Tibial artery (tissue), 4 donors: ENCODE results near the gene RAPGEF4.

ENCODE experiments used
- DNase-seq, 2 donors: peaks; one replicate each; pipeline ENCODE4 v3.0.0-alpha.2; 2019
- H3K27ac ChIP-seq, 2 donors: fragments of 200-600 bp; sonication (generic) in 1 of 2; 1 replicate in 1 of 2; 2 replicates in 1 of 2; pipeline ENCODE4 v1.5.1; 2018 to 2019; ENCODE audit warnings: mild to moderate bottlenecking in 1 of 2
- H3K27me3 ChIP-seq, 2 donors: fragments of 200-600 bp; sonication (generic) in 1 of 2; one replicate each; pipeline versions ENCODE4 v1.5.1 to v1.6.0; 2016 to 2019
- H3K36me3 ChIP-seq, 3 donors: fragments of 200-600 bp; sonication (generic) in 2 of 3; one replicate each; pipeline ENCODE4 v1.5.1; 2016 to 2019; ENCODE audit warnings: mild to moderate bottlenecking in 2 of 3
- H3K4me1 ChIP-seq, 4 donors: fragments of 200-600 bp; sonication (generic) in 2 of 4; 1 replicate in 3 of 4; 2 replicates in 1 of 4; pipeline ENCODE4 v1.5.1; 2016 to 2019
- H3K4me3 ChIP-seq, 2 donors: fragments of 200-600 bp; sonication (generic) in 1 of 2; 1 replicate in 1 of 2; 2 replicates in 1 of 2; pipeline ENCODE4 v1.5.1; 2018 to 2019; ENCODE audit warnings: mild to moderate bottlenecking in 2 of 2
- H3K9me3 ChIP-seq, 3 donors: fragments of 200-600 bp; sonication (generic) in 1 of 3; one replicate each; pipeline ENCODE4 v1.5.1; 2016 to 2019
- intact Hi-C: fragments of 100-400 bp; cut with DNase I; formaldehyde crosslinking; loops from one replicate; pipeline ENCODE4 v1.15.0; 2023; ENCODE audit warnings: low total_unique reads
- TF ChIP-seq, protein P1 (sequence below), 2 experiments: fragments of 200-600 bp in 1 of 2; fragments of 450-650 bp in 1 of 2; IDR thresholded peaks; one replicate each; pipeline ENCODE4 v1.5.1; 2017 to 2019; ENCODE audit warnings: antibody characterized with exemption in 2 of 2, mild to moderate bottlenecking in 1 of 2, moderate library complexity in 1 of 2

The RAPGEF4 gene

DNA sequence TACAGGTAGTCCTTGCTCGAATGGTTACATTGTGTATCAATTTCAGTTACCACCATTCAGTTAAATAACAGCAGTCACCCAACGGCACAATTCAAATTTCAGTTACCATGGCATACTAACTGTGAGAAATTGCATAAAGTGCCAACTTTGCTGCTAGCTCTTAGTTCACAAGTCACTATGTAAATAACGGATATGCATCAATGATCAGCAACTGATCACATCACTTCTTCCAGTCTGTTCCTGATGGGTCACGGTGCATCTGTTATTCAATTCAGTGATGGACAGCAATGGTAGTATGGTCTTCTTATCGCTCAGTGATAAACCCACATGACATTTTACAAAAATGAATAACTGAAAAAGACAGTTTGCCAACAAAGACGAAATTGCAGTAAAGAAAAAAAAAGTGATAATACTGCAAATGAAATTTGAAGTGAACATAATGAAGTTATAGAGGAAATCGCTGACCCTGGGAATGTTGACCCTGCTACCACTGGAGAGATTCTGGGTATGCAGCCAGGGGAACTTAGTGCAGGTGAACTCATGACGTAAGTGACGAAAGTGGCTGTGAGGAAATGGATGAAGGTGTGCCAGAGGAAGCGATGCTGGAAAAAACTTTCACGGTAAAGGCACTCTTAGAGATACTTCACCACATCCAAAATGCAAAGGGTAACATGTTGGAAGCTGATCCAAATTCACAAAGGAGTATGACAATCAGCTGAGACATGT is 25.9 kb upstream of the RAPGEF4 start:
- H3K4me1 ChIP-seq, result peaks cover 0 to 18% (median 0%) of the 10 kb centered on the region in 4 donors
- no peak for DNase-seq
- no peaks in the 10 kb centered on the region for H3K36me3 ChIP-seq
- intact Hi-C loops, result loop anchor here (10.0 kb wide), 1 partner anchor 245 kb away; no protein-coding TSS in a partner anchor
- no peak overlapping the region for H3K27ac ChIP-seq
- TF ChIP-seq, protein P1, sequence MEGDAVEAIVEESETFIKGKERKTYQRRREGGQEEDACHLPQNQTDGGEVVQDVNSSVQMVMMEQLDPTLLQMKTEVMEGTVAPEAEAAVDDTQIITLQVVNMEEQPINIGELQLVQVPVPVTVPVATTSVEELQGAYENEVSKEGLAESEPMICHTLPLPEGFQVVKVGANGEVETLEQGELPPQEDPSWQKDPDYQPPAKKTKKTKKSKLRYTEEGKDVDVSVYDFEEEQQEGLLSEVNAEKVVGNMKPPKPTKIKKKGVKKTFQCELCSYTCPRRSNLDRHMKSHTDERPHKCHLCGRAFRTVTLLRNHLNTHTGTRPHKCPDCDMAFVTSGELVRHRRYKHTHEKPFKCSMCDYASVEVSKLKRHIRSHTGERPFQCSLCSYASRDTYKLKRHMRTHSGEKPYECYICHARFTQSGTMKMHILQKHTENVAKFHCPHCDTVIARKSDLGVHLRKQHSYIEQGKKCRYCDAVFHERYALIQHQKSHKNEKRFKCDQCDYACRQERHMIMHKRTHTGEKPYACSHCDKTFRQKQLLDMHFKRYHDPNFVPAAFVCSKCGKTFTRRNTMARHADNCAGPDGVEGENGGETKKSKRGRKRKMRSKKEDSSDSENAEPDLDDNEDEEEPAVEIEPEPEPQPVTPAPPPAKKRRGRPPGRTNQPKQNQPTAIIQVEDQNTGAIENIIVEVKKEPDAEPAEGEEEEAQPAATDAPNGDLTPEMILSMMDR (IDR thresholded peaks at IDR 0.05), result no peak
- H3K4me3 ChIP-seq, result no peak overlapping the region
- no peaks in the 10 kb centered on the region for H3K27me3 ChIP-seq
- no peaks in the 10 kb centered on the region for H3K9me3 ChIP-seq

DNA sequence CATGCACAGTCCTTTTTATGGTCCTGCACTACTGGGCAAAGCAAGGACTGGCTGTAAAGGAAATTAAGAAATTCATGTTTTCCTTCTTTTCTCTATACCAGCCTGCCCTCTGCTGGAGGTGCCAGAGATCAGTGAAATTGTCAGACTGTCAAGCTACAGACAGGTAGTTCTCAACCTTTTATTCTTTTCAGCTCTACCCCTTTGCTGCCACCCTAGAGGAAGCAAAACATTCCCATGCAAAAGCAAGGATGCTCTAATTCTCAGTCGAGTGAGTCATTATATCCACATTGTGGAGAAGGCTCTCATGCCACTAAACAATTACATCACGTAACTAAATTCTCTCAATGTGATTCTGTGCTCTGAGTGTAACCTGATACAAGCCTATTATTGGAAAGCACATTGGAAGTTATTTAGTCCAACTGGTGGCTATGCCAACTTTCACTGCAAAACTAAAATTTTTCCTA is 25.0 kb upstream of the RAPGEF4 start:
- Histone ChIP-seq H3K27me3 (no peaks in the 10 kb centered on the region), H3K9me3 (no peaks in the 10 kb centered on the region), H3K4me1 (peaks cover 0 to 18% (median 0%) of the 10 kb centered on the region in 4 donors), H3K36me3 (no peaks in the 10 kb centered on the region), H3K27ac (no peak overlapping the region), H3K4me3 (no peak overlapping the region)
- no peak for DNase-seq
- TF ChIP-seq, protein P1 (IDR thresholded peaks at IDR 0.05), result peak; percentile 47 to 59
- intact Hi-C loops, result loop anchor here (10.0 kb wide), 1 partner anchor 246 kb away; no protein-coding TSS in a partner anchor

DNA sequence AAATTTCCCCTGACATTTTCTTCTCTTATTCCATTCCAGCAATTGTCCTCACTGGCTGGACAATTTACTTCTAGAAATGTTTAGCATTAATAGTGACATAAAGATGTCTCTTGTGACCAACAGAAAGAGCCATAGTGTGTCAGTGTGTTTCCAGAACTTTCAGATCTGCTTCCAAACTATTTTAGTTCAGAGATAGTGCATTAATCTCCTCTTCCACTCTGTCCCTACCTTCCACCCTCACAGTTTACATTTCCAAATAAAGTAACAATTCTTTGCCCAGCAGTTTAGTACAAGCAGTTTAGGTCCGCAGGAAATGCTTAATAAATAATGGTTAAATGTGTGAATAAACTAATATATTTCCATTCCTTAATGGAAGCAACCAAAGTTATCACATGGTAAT is 24.5 kb upstream of the RAPGEF4 start:
- no peak overlapping the region for H3K27ac ChIP-seq

GRCh38 chr2:172712251-172712650 is 23.4 kb upstream of the RAPGEF4 start:
- H3K27ac ChIP-seq, result no peak overlapping the region
- no peak for DNase-seq
- TF ChIP-seq, protein P1 (IDR thresholded peaks at IDR 0.05), result no peak
- no peaks in the 10 kb centered on the region for H3K36me3 ChIP-seq
- peaks cover 0 to 18% (median 0%) of the 10 kb centered on the region in 4 donors for H3K4me1 ChIP-seq
- intact Hi-C loops, result loop anchor here (10.0 kb wide), 1 partner anchor 247 kb away; no protein-coding TSS in a partner anchor
- H3K9me3 ChIP-seq, result no peaks in the 10 kb centered on the region
- H3K4me3 ChIP-seq, result no peak overlapping the region
- H3K27me3 ChIP-seq, result no peaks in the 10 kb centered on the region

More for the DNA sequence above, 24.5 kb upstream of the RAPGEF4 start:
- intact Hi-C loops, result loop anchor here (10.0 kb wide), 1 partner anchor 246 kb away; no protein-coding TSS in a partner anchor
- TF ChIP-seq, protein P1 (IDR thresholded peaks at IDR 0.05), result no peak
- H3K4me1 ChIP-seq, result peaks cover 0 to 18% (median 0%) of the 10 kb centered on the region in 4 donors
- no peaks in the 10 kb centered on the region for H3K36me3 ChIP-seq
- no peaks in the 10 kb centered on the region for H3K9me3 ChIP-seq
- H3K4me3 ChIP-seq, result no peak overlapping the region
- DNase-seq, result no peak
- H3K27me3 ChIP-seq, result no peaks in the 10 kb centered on the region

- Histone ChIP-seq H3K4me3 (no peak overlapping the region), H3K36me3 (no peaks in the 10 kb centered on the region), H3K27ac (no peak overlapping the region), H3K4me1 (peaks cover 0 to 18% (median 0%) of the 10 kb centered on the region in 4 donors), H3K27me3 (no peaks in the 10 kb centered on the region), H3K9me3 (no peaks in the 10 kb centered on the region)
- TF ChIP-seq, protein P1 (IDR thresholded peaks at IDR 0.05), result no peak
- DNase-seq, result no peak
- intact Hi-C loops, result loop anchor here (10.0 kb wide), 1 partner anchor 249 kb away; no protein-coding TSS in a partner anchor
These were observed 22.2 kb upstream of the RAPGEF4 start for GRCh38 chr2:172713365-172713875.
